Testis (tissue), 2 donors: ENCODE measurements around the gene KLHL15.

Experiments
- CTCF ChIP-seq, 3 experiments: fragments of 450-650 bp in 2 of 3; fragments of 200-600 bp in 1 of 3; sonication (generic) in 1 of 3; IDR thresholded peaks; one replicate each; pipeline ENCODE4 v1.5.1; 2016 to 2019; ENCODE audit warnings: antibody characterized with exemption in 3 of 3, mild to moderate bottlenecking in 2 of 3, moderate library complexity in 1 of 3
- POLR2A ChIP-seq: fragments of 450-650 bp; IDR thresholded peaks from one replicate; pipeline ENCODE4 v1.6.1; 2017; ENCODE audit warnings: antibody characterized with exemption, mild to moderate bottlenecking, moderate library complexity

DNA sequence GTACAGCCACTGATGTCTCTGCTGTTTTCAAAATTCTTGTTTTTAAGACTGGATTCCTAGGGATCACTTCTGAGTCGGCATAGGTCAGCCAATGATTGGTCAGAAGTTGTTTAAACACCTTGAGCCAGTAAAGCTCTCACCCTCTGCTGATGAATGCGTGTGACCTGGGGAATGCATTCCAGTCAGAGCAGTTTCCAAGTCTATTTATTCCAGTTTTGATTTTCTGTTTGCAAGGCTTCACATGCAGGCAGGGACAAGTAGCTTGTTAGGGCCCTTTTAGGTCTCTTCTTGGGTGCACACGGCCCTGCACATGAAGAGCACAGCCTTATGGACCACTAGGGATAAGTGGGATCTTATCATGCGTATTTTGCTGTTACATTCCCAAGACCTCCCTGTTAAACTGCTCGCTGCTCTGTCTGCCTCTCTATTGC is 47.0 kb downstream of the KLHL15 start:
- TF ChIP-seq CTCF (IDR thresholded peaks at IDR 0.05) (no peak), POLR2A (no peak)
